ENCODE measurements around the gene RBM15.

GRCh38 chr1:110347182-110347893, 8.2 kb downstream of the RBM15 start:
- TF ChIP-seq CTCF (IDR thresholded peaks at IDR 0.05), result no peak
- TF ChIP-seq POLR2A (IDR thresholded peaks at IDR 0.05), result no peak
